IPS-18a (cell line): ENCODE results near the gene NR2C2.

Experiments
- H3K27ac ChIP-seq: one replicate; pipeline ENCODE4 v1.5.1; 2013; ENCODE audit warnings: low read length
- H3K27me3 ChIP-seq: one replicate; pipeline ENCODE4 v1.6.1; 2013; ENCODE audit warnings: mild to moderate bottlenecking, low read length; ENCODE audit not compliant: control insufficient read depth, insufficient read depth
- H3K36me3 ChIP-seq: one replicate; pipeline ENCODE4 v1.6.1; 2013; ENCODE audit warnings: low read depth, low read length; ENCODE audit not compliant: control insufficient read depth
- H3K4me1 ChIP-seq: one replicate; pipeline ENCODE4 v1.6.1; 2013; ENCODE audit warnings: low read depth, low read length; ENCODE audit not compliant: control insufficient read depth
- H3K4me3 ChIP-seq: one replicate; pipeline ENCODE4 v1.5.1; 2013; ENCODE audit warnings: low read length
- H3K9ac ChIP-seq: one replicate; pipeline ENCODE4 v1.6.1; 2013; ENCODE audit warnings: mild to moderate bottlenecking, low read length, moderate library complexity
- H3K9me3 ChIP-seq: one replicate; pipeline ENCODE4 v1.6.1; 2013; ENCODE audit warnings: low read depth, low read length; ENCODE audit not compliant: control insufficient read depth

The NR2C2 gene

GRCh38 chr3:15010664-15011063, 63.3 kb downstream of the NR2C2 start:
- no peaks in the 10 kb centered on the region for H3K9me3 ChIP-seq
- H3K4me3 ChIP-seq: no peak overlapping the region
- H3K36me3 ChIP-seq: peaks cover 27% of the 10 kb centered on the region
- no peaks in the 10 kb centered on the region for H3K4me1 ChIP-seq
- H3K27ac ChIP-seq: no peak overlapping the region
- no peaks in the 10 kb centered on the region for H3K27me3 ChIP-seq
- no peak overlapping the region for H3K9ac ChIP-seq

- Histone ChIP-seq H3K4me1 (no peaks in the 10 kb centered on the region), H3K9ac (no peak overlapping the region), H3K27ac (no peak overlapping the region), H3K36me3 (peaks cover 27% of the 10 kb centered on the region), H3K27me3 (no peaks in the 10 kb centered on the region), H3K9me3 (no peaks in the 10 kb centered on the region), H3K4me3 (no peak overlapping the region)
Measured at GRCh38 chr3:15011174-15011573, 63.8 kb downstream of the NR2C2 start.

- H3K9me3 ChIP-seq: no peaks in the 10 kb centered on the region
- H3K36me3 ChIP-seq: peaks cover 49% of the 10 kb centered on the region
- H3K9ac ChIP-seq: no peak overlapping the region
- no peak overlapping the region for H3K27ac ChIP-seq
- H3K4me3 ChIP-seq: no peak overlapping the region
- no peaks in the 10 kb centered on the region for H3K27me3 ChIP-seq
- H3K4me1 ChIP-seq: no peaks in the 10 kb centered on the region
Measured at GRCh38 chr3:15014606-15015328, 67.4 kb downstream of the NR2C2 start.

- Histone ChIP-seq H3K27ac (no peak overlapping the region), H3K9me3 (no peaks in the 10 kb centered on the region), H3K36me3 (peaks cover 56% of the 10 kb centered on the region), H3K4me3 (no peak overlapping the region), H3K4me1 (no peaks in the 10 kb centered on the region), H3K9ac (no peak overlapping the region), H3K27me3 (no peaks in the 10 kb centered on the region)
Measured at GRCh38 chr3:15015456-15015855, 68.1 kb downstream of the NR2C2 start.

DNA sequence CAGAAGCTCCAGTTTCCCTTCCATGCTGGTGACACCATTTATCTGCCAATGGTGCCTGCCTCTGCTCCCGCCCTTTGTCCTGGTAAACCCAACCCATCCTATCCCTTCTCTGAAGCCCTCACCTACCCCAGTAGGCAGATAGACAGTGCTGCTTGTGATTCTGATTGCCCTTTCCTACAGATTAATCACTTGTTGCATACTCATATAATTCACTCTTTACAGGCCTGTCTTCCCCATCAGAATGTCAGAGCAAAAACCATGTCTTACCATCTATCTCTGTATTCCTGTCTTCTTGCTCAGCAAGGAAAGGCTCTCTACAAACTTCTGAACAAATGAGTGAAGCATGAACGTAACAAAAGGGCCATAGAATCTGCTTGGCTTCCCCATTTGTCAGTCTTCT, 69.8 kb downstream of the NR2C2 start:
- H3K36me3 ChIP-seq: peaks cover 69% of the 10 kb centered on the region
- no peaks in the 10 kb centered on the region for H3K4me1 ChIP-seq
- no peaks in the 10 kb centered on the region for H3K9me3 ChIP-seq
- H3K4me3 ChIP-seq: no peak overlapping the region
- no peaks in the 10 kb centered on the region for H3K27me3 ChIP-seq
- no peak overlapping the region for H3K27ac ChIP-seq
- H3K9ac ChIP-seq: no peak overlapping the region

GRCh38 chr3:15023249-15023648, 75.9 kb downstream of the NR2C2 start:
- H3K4me1 ChIP-seq: peaks cover 5% of the 10 kb centered on the region
- H3K9ac ChIP-seq: no peak overlapping the region
- no peak overlapping the region for H3K4me3 ChIP-seq
- peaks cover 81% of the 10 kb centered on the region for H3K36me3 ChIP-seq
- H3K27ac ChIP-seq: no peak overlapping the region
- no peaks in the 10 kb centered on the region for H3K9me3 ChIP-seq
- H3K27me3 ChIP-seq: no peaks in the 10 kb centered on the region

DNA sequence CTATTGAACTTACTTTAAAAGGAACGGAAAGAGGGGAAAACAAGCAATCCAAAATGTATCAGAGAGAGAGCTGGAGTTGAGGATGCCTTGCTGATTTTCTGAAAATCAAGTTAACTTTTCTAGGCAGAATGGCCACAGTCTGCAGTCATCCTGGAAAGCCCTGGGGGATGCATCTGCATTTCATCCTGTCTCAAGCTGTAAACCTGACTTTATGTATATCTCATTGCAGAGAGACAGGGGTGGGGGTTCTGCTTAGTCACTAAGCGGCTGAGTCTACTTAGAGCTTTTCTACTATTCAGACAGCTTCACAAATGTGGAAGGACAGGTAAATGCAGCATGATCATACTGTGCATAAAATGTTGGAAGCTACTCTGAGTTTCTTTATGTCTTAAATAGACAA, 76.3 kb downstream of the NR2C2 start:
- Histone ChIP-seq H3K36me3 (peaks cover 86% of the 10 kb centered on the region), H3K27me3 (no peaks in the 10 kb centered on the region), H3K9ac (no peak overlapping the region), H3K4me1 (peaks cover 5% of the 10 kb centered on the region), H3K27ac (no peak overlapping the region), H3K9me3 (no peaks in the 10 kb centered on the region), H3K4me3 (no peak overlapping the region)

DNA sequence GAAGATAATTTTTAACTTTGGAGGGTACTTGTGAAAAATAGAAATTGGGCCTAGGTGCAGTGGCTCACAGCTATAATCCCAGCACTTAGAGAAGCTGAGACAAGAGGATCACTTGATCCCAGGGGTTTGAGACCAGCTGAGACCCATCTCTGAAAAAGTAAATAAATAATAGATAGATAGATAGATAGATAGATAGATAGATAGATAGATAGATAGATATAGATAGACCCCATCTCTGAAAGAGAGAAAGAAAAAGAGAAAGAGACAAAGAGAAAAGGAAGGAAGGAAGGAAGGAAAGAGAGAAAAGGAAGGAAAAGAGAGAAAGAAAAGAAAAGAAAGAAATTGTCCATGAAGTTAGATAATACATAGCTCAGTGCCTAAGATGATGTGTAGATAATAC, 82.2 kb downstream of the NR2C2 start:
- Histone ChIP-seq H3K27ac (no peak overlapping the region), H3K27me3 (no peaks in the 10 kb centered on the region), H3K4me3 (no peak overlapping the region), H3K9ac (no peak overlapping the region), H3K36me3 (peaks cover 87% of the 10 kb centered on the region), H3K9me3 (no peaks in the 10 kb centered on the region), H3K4me1 (peaks cover 5% of the 10 kb centered on the region)

DNA sequence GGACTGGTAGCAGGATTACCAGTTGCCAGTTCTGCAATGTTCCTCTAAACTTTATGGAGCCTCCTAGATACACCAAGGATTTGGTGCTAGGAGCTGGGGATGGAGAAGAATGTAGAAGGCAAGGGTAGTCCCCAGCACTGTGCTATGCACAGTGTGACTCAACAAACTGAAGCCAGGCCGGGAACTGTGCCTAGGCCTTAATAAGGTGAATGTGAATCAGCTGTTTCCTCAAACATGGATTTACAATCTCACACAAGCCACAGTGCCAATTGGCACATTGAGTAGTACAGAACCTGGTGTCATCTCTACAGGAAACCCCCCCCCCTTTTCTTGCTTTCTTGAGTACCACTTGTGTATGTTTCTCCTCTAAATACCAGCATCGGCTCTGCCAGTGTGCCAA, 85.3 kb downstream of the NR2C2 start:
- H3K9ac ChIP-seq: no peak overlapping the region
- no peaks in the 10 kb centered on the region for H3K27me3 ChIP-seq
- H3K36me3 ChIP-seq: peaks cover 89% of the 10 kb centered on the region
- no peaks in the 10 kb centered on the region for H3K9me3 ChIP-seq
- no peaks in the 10 kb centered on the region for H3K4me1 ChIP-seq
- no peak overlapping the region for H3K4me3 ChIP-seq
- no peak overlapping the region for H3K27ac ChIP-seq

DNA sequence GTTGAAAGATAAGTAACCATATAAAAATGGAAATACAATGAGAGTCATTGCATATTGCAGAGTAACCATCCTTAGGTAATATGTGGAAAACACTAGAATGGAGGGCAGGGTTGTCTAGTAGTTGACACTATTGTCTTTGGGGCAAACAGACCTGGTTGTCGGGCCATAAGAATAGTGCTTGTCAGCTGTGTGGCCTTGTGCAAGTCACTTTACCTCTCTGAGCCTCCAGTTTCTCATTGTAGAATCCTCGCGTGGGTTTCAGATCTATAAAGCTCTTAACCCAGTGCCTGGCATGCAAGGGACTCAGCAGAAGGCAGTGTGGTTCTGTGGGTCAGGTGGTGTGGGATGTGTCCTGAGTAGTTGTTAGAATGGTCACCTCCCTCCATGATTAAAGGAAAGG, 85.7 kb downstream of the NR2C2 start:
- Histone ChIP-seq H3K4me3 (no peak overlapping the region), H3K4me1 (no peaks in the 10 kb centered on the region), H3K36me3 (peaks cover 89% of the 10 kb centered on the region), H3K9ac (no peak overlapping the region), H3K27me3 (no peaks in the 10 kb centered on the region), H3K9me3 (no peaks in the 10 kb centered on the region), H3K27ac (no peak overlapping the region)

DNA sequence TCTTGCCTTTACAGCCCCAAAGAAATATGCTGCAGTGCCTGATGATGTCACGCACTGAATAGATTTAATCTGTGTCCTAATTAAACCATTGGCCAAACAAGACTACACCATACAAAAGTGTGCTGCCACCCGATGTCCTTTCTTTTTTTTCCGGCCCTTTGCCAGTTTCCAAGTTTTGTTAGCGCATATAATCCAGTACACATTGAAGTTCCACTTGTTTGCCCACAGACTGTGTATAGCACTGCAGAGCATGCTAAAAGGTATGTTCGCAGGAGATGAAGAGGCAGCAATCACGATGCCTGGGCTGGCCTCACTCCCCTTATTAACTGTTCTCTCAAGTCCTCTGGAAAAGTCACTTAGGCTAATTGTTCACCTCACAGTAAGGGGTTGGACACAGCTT, 90.9 kb downstream of the NR2C2 start:
- H3K4me3 ChIP-seq: no peak overlapping the region
- H3K27ac ChIP-seq: no peak overlapping the region
- H3K9me3 ChIP-seq: no peaks in the 10 kb centered on the region
- H3K27me3 ChIP-seq: no peaks in the 10 kb centered on the region
- no peak overlapping the region for H3K9ac ChIP-seq
- peaks cover 88% of the 10 kb centered on the region for H3K36me3 ChIP-seq
- no peaks in the 10 kb centered on the region for H3K4me1 ChIP-seq

DNA sequence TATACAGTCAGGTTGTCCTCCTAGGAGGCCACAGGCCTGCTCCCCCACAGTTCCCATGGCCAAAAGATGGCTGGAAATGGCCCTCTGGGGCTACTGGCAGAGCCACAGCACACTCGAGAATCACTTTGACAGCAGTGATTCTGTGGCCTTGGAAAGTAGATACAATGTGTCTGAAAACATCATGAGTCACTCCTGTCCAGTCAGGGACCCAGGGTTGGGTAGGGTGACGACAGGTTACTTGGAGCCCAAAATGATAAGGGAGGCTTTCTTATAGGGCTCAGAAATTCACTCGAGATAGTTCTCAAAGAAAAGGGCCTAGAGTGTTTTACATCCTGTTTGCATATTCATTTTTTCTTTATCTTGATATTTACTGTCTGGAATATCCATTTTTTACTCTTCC, 93.5 kb downstream of the NR2C2 start:
- Histone ChIP-seq H3K9me3 (no peaks in the 10 kb centered on the region), H3K36me3 (peaks cover 90% of the 10 kb centered on the region), H3K4me1 (no peaks in the 10 kb centered on the region), H3K4me3 (no peak overlapping the region), H3K27me3 (no peaks in the 10 kb centered on the region), H3K9ac (no peak overlapping the region), H3K27ac (no peak overlapping the region)
